B cell (primary cell): ENCODE data around the gene PLN. TPM values are rescaled to one million over a fixed set of nuclear protein-coding genes. Genes with fewer than 3 reads are reported as not detected.

Source experiments
- ATAC-seq: fragments of 200-7000 bp; cut with Tn5 transposase; one replicate; pipeline ENCODE4 v1.10.0; 2021; ENCODE audit warnings: low read depth, mild to moderate bottlenecking, moderate number of reproducible peaks, moderate library complexity
- CTCF ChIA-PET: fragments of 350-600 bp; sonication (Branson Sonifier 250); formaldehyde crosslinking; loops from one replicate; lab custom pipeline; 2021; ENCODE audit warnings: antibody characterized with exemption, inconsistent platforms; lab: Charles Lee
- POLR2A ChIA-PET: fragments of 350-600 bp; sonication (Branson Sonifier 250); formaldehyde crosslinking; loops from one replicate; lab custom pipeline; 2021; ENCODE audit warnings: antibody characterized with exemption; lab: Charles Lee
- DNase-seq: peaks from one replicate; pipeline ENCODE4 v3.0.0; 2013
- H2AFZ ChIP-seq: 2 replicates; pipeline ENCODE4 v1.6.1; 2012; ENCODE audit warnings: mild to moderate bottlenecking, low read depth, low read length; ENCODE audit not compliant: insufficient read depth, poor library complexity, severe bottlenecking
- H3K27ac ChIP-seq, 2 donors: 1 replicate in 1 of 2; 2 replicates in 1 of 2; pipeline ENCODE4 v1.5.1; 2012 to 2013; ENCODE audit warnings: low read length in 2 of 2, mild to moderate bottlenecking in 2 of 2, moderate library complexity in 1 of 2
- H3K27me3 ChIP-seq, 4 experiments: fragments of 200-600 bp in 1 of 4; sonication (generic) in 1 of 4; replicated peaks in 1 of 4; 1 replicate in 2 of 4; 2 replicates in 2 of 4; pipeline versions ENCODE4 v1.6.1 to v1.7.0; 2013 to 2016; ENCODE audit warnings: low read length in 3 of 4, mild to moderate bottlenecking in 2 of 4, mixed read lengths in 1 of 4, moderate library complexity in 1 of 4; ENCODE audit not compliant: insufficient read depth in 4 of 4, control insufficient read depth in 3 of 4; ENCODE audit errors: control extremely low read depth in 1 of 4
- H3K36me3 ChIP-seq, 2 experiments: replicated peaks in 1 of 2; 1 replicate in 1 of 2; 2 replicates in 1 of 2; pipeline versions ENCODE4 v1.6.1 to v1.7.1; 2013; ENCODE audit warnings: low read length in 1 of 2; ENCODE audit not compliant: insufficient read depth in 2 of 2, control insufficient read depth in 1 of 2; ENCODE audit errors: control extremely low read depth in 1 of 2, extremely low read depth in 1 of 2
- H3K4me1 ChIP-seq, 2 donors: fragments of 200-600 bp in 1 of 2; sonication (generic) in 1 of 2; 1 replicate in 1 of 2; 2 replicates in 1 of 2; pipeline versions ENCODE4 v1.5.1 to v1.6.1; 2013 to 2017; ENCODE audit warnings: low read length in 2 of 2; ENCODE audit not compliant: control insufficient read depth in 2 of 2, insufficient read depth in 2 of 2
- H3K4me2 ChIP-seq: replicated peaks from 2 replicates; pipeline ENCODE3; 2012; ENCODE audit warnings: mild to moderate bottlenecking, low read depth, low read length; ENCODE audit not compliant: poor library complexity, severe bottlenecking
- H3K4me3 ChIP-seq, 5 experiments: fragments of 200-600 bp in 1 of 5; sonication (generic) in 1 of 5; 1 replicate in 3 of 5; 2 replicates in 2 of 5; pipeline versions ENCODE4 v1.5.1 to v1.7.0; 2011 to 2016; ENCODE audit warnings: low read length in 4 of 5, mild to moderate bottlenecking in 4 of 5, low read depth in 2 of 5, control low read depth in 1 of 5, moderate library complexity in 1 of 5; ENCODE audit not compliant: insufficient read depth in 1 of 5; ENCODE audit errors: control extremely low read depth in 1 of 5, extremely low read depth in 1 of 5
- H3K79me2 ChIP-seq: fragments of 200-600 bp; sonication (generic); one replicate; pipeline ENCODE4 v1.6.0; 2016; ENCODE audit warnings: low read length; ENCODE audit not compliant: control insufficient read depth, insufficient read depth
- H3K9ac ChIP-seq: fragments of 200-600 bp; sonication (generic); 2 replicates; pipeline ENCODE4 v1.6.1; 2017; ENCODE audit warnings: mild to moderate bottlenecking, low read length, moderate library complexity
- H3K9me3 ChIP-seq, 3 donors: one replicate each; pipeline versions ENCODE4 v1.6.1 to v1.7.1; 2013; ENCODE audit warnings: low read length in 2 of 3; ENCODE audit not compliant: control insufficient read depth in 2 of 3, insufficient read depth in 1 of 3; ENCODE audit errors: control extremely low read depth in 1 of 3
- H4K20me1 ChIP-seq: 2 replicates; pipeline ENCODE4 v1.6.0; 2012; ENCODE audit warnings: mild to moderate bottlenecking, low read length; ENCODE audit not compliant: insufficient read depth, control insufficient read depth, poor library complexity, severe bottlenecking
- H3K27ac Mint-ChIP-seq: one replicate; pipeline ENCODE4 v1.8.0; 2021; ENCODE audit warnings: mixed read lengths
- H3K27me3 Mint-ChIP-seq: one replicate; pipeline ENCODE4 v1.8.0; 2021; ENCODE audit warnings: mixed read lengths
- H3K4me1 Mint-ChIP-seq: one replicate; pipeline ENCODE4 v1.8.0; 2021; ENCODE audit warnings: mixed read lengths
- H3K4me3 Mint-ChIP-seq: one replicate; pipeline ENCODE4 v1.8.0; 2021; ENCODE audit warnings: mixed read lengths
- H3K9me3 Mint-ChIP-seq: one replicate; pipeline ENCODE4 v1.8.0; 2022; ENCODE audit warnings: mixed read lengths; ENCODE audit not compliant: insufficient read depth
- EZH2 ChIP-seq: IDR thresholded peaks from 2 replicates; pipeline ENCODE4 v1.6.1; 2012; ENCODE audit warnings: borderline replicate concordance, low read depth, mild to moderate bottlenecking, moderate library complexity, low read length; ENCODE audit not compliant: insufficient read depth, poor library complexity, severe bottlenecking
- WGBS: methylation state at CpG from one replicate; pipeline ENCODE4 v1.1.5; 2013; ENCODE audit warnings: missing lambda C conversion rate; ENCODE audit not compliant: insufficient coverage; 5-methylcytosine and 5-hydroxymethylcytosine counted together
- intact Hi-C: fragments of 100-400 bp; cut with micrococcal nuclease; formaldehyde crosslinking; loops from one replicate; pipeline ENCODE4 v1.10.0; 2022
- polyA plus RNA-seq: library from polyadenylated mRNA; depleted of rRNA; stranded (reverse); fragments of >200 nt; gene quantifications from 2 replicates; pipeline ENCODE4 v1.2.3, GENCODE V29; 2012
- total RNA-seq, 2 donors: library from RNA; stranded (reverse); fragments of 120-200 nt in 1 of 2; gene quantifications; 1 replicate in 1 of 2; 2 replicates in 1 of 2; pipeline versions ENCODE4 v1.2.3 to v1.2.4, GENCODE V29; 2013 to 2022
- TF ChIP-seq, protein P1 (sequence below): fragments of 200-600 bp; IDR thresholded peaks from one replicate; pipeline ENCODE4 v1.8.0; 2022; ENCODE audit warnings: antibody characterized with exemption, mild to moderate bottlenecking

Gene PLN
- total and polyA plus RNA-seq, 2 donors (not counting 1 experiment from before 2014, with no cell fraction given): not detected

DNA sequence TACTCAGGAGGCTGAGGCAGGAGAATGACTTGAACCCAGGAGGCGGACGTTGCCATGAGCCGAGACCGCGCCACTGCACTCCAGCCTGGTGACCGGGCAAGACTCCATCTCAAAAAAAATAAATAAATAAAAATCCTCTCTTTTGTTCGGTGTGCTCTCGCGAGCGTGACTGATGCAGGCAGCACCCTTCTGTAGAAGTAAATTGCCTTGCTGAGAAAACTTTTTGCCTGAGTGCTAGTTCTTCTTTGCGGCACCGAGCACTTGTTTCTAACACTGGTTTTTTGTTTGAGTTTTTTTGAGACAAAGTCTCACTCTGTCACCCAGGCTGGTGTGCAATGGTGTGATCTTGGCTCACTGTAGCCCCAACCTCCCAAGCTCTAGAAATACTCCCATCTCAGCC lies 30.5 kb downstream of the PLN start:
- Mint-ChIP-seq H3K4me3 (no peak overlapping the region), H3K27me3 (no peaks in the 10 kb centered on the region), H3K27ac (no peak overlapping the region), H3K4me1 (peaks cover 4% of the 10 kb centered on the region), H3K9me3 (peaks cover 23% of the 10 kb centered on the region)
- DNase-seq: no peak
- Histone ChIP-seq H2AFZ (no peak overlapping the region), H3K36me3 (peaks cover 5 to 27% of the 10 kb centered on the region in 2 experiments), H3K4me1 (no peaks in the 10 kb centered on the region), H3K27me3 (no peaks in the 10 kb centered on the region), H3K4me2 (no peak overlapping the region), H3K9me3 (peaks cover 3 to 51% (median 45%) of the 10 kb centered on the region in 3 donors), H3K79me2 (no peaks in the 10 kb centered on the region), H3K27ac (no peak overlapping the region), H3K4me3 (no peak overlapping the region), H3K9ac (no peak overlapping the region), H4K20me1 (no peaks in the 10 kb centered on the region)
- TF ChIP-seq, protein P1, sequence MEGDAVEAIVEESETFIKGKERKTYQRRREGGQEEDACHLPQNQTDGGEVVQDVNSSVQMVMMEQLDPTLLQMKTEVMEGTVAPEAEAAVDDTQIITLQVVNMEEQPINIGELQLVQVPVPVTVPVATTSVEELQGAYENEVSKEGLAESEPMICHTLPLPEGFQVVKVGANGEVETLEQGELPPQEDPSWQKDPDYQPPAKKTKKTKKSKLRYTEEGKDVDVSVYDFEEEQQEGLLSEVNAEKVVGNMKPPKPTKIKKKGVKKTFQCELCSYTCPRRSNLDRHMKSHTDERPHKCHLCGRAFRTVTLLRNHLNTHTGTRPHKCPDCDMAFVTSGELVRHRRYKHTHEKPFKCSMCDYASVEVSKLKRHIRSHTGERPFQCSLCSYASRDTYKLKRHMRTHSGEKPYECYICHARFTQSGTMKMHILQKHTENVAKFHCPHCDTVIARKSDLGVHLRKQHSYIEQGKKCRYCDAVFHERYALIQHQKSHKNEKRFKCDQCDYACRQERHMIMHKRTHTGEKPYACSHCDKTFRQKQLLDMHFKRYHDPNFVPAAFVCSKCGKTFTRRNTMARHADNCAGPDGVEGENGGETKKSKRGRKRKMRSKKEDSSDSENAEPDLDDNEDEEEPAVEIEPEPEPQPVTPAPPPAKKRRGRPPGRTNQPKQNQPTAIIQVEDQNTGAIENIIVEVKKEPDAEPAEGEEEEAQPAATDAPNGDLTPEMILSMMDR: no peak
- TF ChIP-seq EZH2: no peak
- ChIA-PET CTCF (interaction anchor here (3.4 kb wide), 1 partner anchor 13 kb away, joined by 15 read pairs; no protein-coding TSS in a partner anchor), POLR2A (no interaction called here)
- ATAC-seq: no peak
- intact Hi-C loops: no loop called here
- WGBS: 99% methylated on average over 11 of the region's 12 CpGs

DNA sequence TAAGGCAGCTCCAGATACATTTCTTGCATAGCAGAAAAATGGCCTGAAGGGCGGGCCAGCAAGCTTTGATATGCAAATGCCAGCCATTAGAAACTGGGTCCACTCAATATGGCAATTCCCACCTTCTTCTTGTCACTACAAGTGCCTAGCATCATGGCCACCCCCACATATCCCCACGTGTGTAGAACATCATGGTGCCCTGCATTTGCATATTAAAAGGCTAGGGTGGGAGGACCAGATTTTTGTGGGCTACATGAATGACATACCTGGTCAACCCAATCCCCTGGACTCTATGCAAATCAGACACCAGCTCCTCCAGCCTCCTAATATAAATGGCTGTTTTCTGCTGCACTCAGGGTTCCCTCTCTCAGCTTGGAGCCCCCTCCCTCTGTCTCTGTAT lies 31.7 kb downstream of the PLN start:
- ATAC-seq (no peak), DNase-seq (no peak)
- peaks cover 16% of the 10 kb centered on the region for H3K9me3 Mint-ChIP-seq
- no peak overlapping the region for H3K4me3 ChIP-seq
- H3K36me3 ChIP-seq: peaks cover 1 to 24% of the 10 kb centered on the region in 2 experiments
- H3K4me1 ChIP-seq: no peaks in the 10 kb centered on the region
- CTCF ChIA-PET: interaction anchor here (0.8 to 2.2 kb wide), 8 partner anchors 9 to 296 kb away, joined by 3 to 17 read pairs (median 3); no protein-coding TSS in a partner anchor
- no peak overlapping the region for H3K4me2 ChIP-seq
- WGBS: 100% methylated on average over 1 of the region's 2 CpGs
- H4K20me1 ChIP-seq: no peaks in the 10 kb centered on the region
- H3K79me2 ChIP-seq: no peaks in the 10 kb centered on the region
- H2AFZ ChIP-seq: no peak overlapping the region
- no peak overlapping the region for H3K9ac ChIP-seq
- POLR2A ChIA-PET: no interaction called here
- no peak overlapping the region for H3K27ac Mint-ChIP-seq
- intact Hi-C loops: no loop called here
- H3K4me1 Mint-ChIP-seq: peaks cover 4% of the 10 kb centered on the region
- H3K4me3 Mint-ChIP-seq: no peak overlapping the region
- H3K9me3 ChIP-seq: peaks cover 3 to 40% (median 36%) of the 10 kb centered on the region in 3 donors
- H3K27ac ChIP-seq: no peak overlapping the region
- no peaks in the 10 kb centered on the region for H3K27me3 Mint-ChIP-seq
- H3K27me3 ChIP-seq: no peaks in the 10 kb centered on the region
- TF ChIP-seq EZH2: no peak
- TF ChIP-seq, protein P1: no peak
